AG10803 (cell line): ENCODE results near the gene P2RY2.

Experiments
- DNase-seq: peaks from one replicate; pipeline ENCODE4 v3.0.0; 2010; ENCODE audit warnings: low read depth
- H3K4me3 ChIP-seq: 2 replicates; pipeline ENCODE4 v1.5.1; 2011; ENCODE audit warnings: mild to moderate bottlenecking, low read length, control low read depth
- CTCF ChIP-seq: conservative IDR thresholded peaks from 2 replicates; pipeline ENCODE4 v1.5.1; 2011; ENCODE audit warnings: mild to moderate bottlenecking, low read length, control low read depth, inconsistent platforms

P2RY2 gene

GRCh38 chr11:73240190-73240781 is 22.2 kb downstream of the P2RY2 start:
- H3K4me3 ChIP-seq = no peak overlapping the region
- TF ChIP-seq CTCF = no peak
- DNase-seq = peak; percentile 89

GRCh38 chr11:73241300-73241699 is 23.2 kb downstream of the P2RY2 start:
- no peak for TF ChIP-seq CTCF
- H3K4me3 ChIP-seq = no peak overlapping the region
- no peak for DNase-seq

GRCh38 chr11:73242251-73243092 is 24.4 kb downstream of the P2RY2 start:
- no peak overlapping the region for H3K4me3 ChIP-seq
- peak; percentile 61 for DNase-seq
- TF ChIP-seq CTCF = peak; percentile 82

- DNase-seq = no peak
- no peak overlapping the region for H3K4me3 ChIP-seq
Observed at GRCh38 chr11:73243093-73243485, 25.0 kb downstream of the P2RY2 start.

GRCh38 chr11:73244589-73245240 is 26.6 kb downstream of the P2RY2 start:
- no peak for TF ChIP-seq CTCF
- DNase-seq = no peak

More at GRCh38 chr11:73243093-73243485, 25.0 kb downstream of the P2RY2 start:
- TF ChIP-seq CTCF = no peak

GRCh38 chr11:73245461-73245860 is 27.4 kb downstream of the P2RY2 start:
- no peak for TF ChIP-seq CTCF
- DNase-seq = no peak
- H3K4me3 ChIP-seq = no peak overlapping the region

More at GRCh38 chr11:73244589-73245240, 26.6 kb downstream of the P2RY2 start:
- H3K4me3 ChIP-seq = no peak overlapping the region
